K562 (cell line): ENCODE data around the gene FAM171A1. TPM values are rescaled to one million over a fixed set of nuclear protein-coding genes. Genes with fewer than 3 reads are reported as not detected.

ENCODE experiments used
- ATAC-seq: fragments of 200-7000 bp; cut with Tn5 transposase; 3 replicates; pipeline ENCODE4 v1.9.1; 2020; ENCODE audit warnings: moderate library complexity
- BruUV-seq: library from RNA; stranded (reverse); fragments of 400-500 nt; replicated peaks from 2 replicates; lab custom pipeline; 2021; lab: Mats Ljungman, UMichigan
- CTCF ChIA-PET: fragments of 300-600 bp; formaldehyde crosslinking; extraction: SDS; loops from one replicate; lab custom pipeline; 2021; ENCODE audit warnings: low intra/inter-chr PET ratio; lab: Yijun Ruan, JAX
- POLR2A ChIA-PET: fragments of 300-600, 350-650 bp; sonication (Branson Sonifier 250); formaldehyde crosslinking; extraction: SDS; loops from one replicate; lab custom pipeline; 2021; ENCODE audit warnings: antibody characterized with exemption, inconsistent platforms; lab: Yijun Ruan, JAX
- DNase-seq, 4 experiments: peaks; one replicate each; pipeline versions ENCODE4 v3.0.0 to v3.0.0-alpha.2; 2011 to 2018; ENCODE audit warnings: low spot score in 3 of 4, mixed read lengths in 3 of 4; ENCODE audit errors: extremely low read depth in 1 of 4
- FAIRE-seq: peaks from 2 replicates; lab custom pipeline; 2011; peaks lifted over from hg19 to GRCh38; lab: Jason Lieb, UNC
- H2AFZ ChIP-seq: 2 replicates; pipeline ENCODE4 v1.6.0; 2011; ENCODE audit warnings: low read depth, low read length, control low read depth, inconsistent platforms
- H3K27ac ChIP-seq: fragments of 200-600 bp; 3 replicates; pipeline ENCODE4 v1.8.0; 2011; ENCODE audit warnings: low read depth, mild to moderate bottlenecking, control low read depth, inconsistent platforms, low read length, moderate library complexity, mixed read lengths; ENCODE audit errors: extremely low read depth
- H3K27me3 ChIP-seq, 2 experiments: fragments of 300-600 bp in 1 of 2; 2 replicates in 1 of 2; 3 replicates in 1 of 2; pipeline versions ENCODE4 v1.6.0 to v1.8.0; 2011; ENCODE audit warnings: inconsistent platforms in 2 of 2, low read length in 2 of 2, mild to moderate bottlenecking in 1 of 2, mixed read lengths in 1 of 2, moderate library complexity in 1 of 2; ENCODE audit not compliant: control insufficient read depth in 2 of 2, insufficient read depth in 2 of 2
- H3K36me3 ChIP-seq: fragments of 300-600 bp; 3 replicates; pipeline ENCODE4 v1.8.0; 2011; ENCODE audit warnings: mild to moderate bottlenecking, low read length, inconsistent platforms; ENCODE audit not compliant: control insufficient read depth, insufficient read depth
- H3K4me1 ChIP-seq, 2 experiments: fragments of 200-600 bp in 1 of 2; replicated peaks in 1 of 2; 2 replicates in 1 of 2; 3 replicates in 1 of 2; pipeline versions ENCODE4 v1.5.1 to v1.8.0; 2011; ENCODE audit warnings: inconsistent platforms in 2 of 2, low read length in 2 of 2, mild to moderate bottlenecking in 1 of 2, mixed read lengths in 1 of 2, moderate library complexity in 1 of 2; ENCODE audit not compliant: control insufficient read depth in 2 of 2, insufficient read depth in 2 of 2
- H3K4me2 ChIP-seq: 2 replicates; pipeline ENCODE4 v1.6.1; 2011; ENCODE audit warnings: low read length, control low read depth, inconsistent platforms, mixed read lengths; ENCODE audit not compliant: insufficient read depth
- H3K4me3 ChIP-seq: fragments of 200-600 bp; sonication (generic), shearing (Covaris generic); 2 replicates; pipeline ENCODE4 v1.5.1; 2016; ENCODE audit warnings: control low read depth, inconsistent platforms
- H3K79me2 ChIP-seq: fragments of 200-600 bp; 3 replicates; pipeline ENCODE4 v1.8.0; 2011; ENCODE audit warnings: low read length, inconsistent platforms; ENCODE audit not compliant: control insufficient read depth, insufficient read depth
- H3K9ac ChIP-seq, 2 experiments: 2 replicates each; pipeline versions ENCODE4 v1.6.0 to v1.6.1; 2011; ENCODE audit warnings: low read depth in 2 of 2, low read length in 2 of 2, control low read depth in 1 of 2, inconsistent platforms in 1 of 2, mild to moderate bottlenecking in 1 of 2, mixed read lengths in 1 of 2; ENCODE audit not compliant: insufficient read depth in 1 of 2
- H3K9me1 ChIP-seq: one replicate; pipeline ENCODE4 v1.6.0; 2011; ENCODE audit warnings: inconsistent platforms, mild to moderate bottlenecking, low read length, moderate library complexity; ENCODE audit not compliant: control insufficient read depth, insufficient read depth
- H3K9me3 ChIP-seq: replicated peaks from 2 replicates; pipeline ENCODE4 v1.5.1; 2011; ENCODE audit warnings: low read depth, low read length, inconsistent platforms; ENCODE audit not compliant: control insufficient read depth, insufficient read depth
- H4K20me1 ChIP-seq: replicated peaks from 2 replicates; pipeline ENCODE4 v1.6.1; 2011; ENCODE audit warnings: low read length, inconsistent platforms, mixed read lengths; ENCODE audit not compliant: control insufficient read depth, insufficient read depth
- CHD2 ChIP-seq: IDR thresholded peaks from 2 replicates; pipeline ENCODE4 v1.6.1; 2011; ENCODE audit warnings: low read depth, low read length
- CREM ChIP-seq: IDR thresholded peaks from 2 replicates; pipeline ENCODE4 v1.6.1; 2014; ENCODE audit warnings: antibody characterized with exemption, low read depth
- ZNF253 ChIP-seq: fragments of 250-450 bp; sonication (Bioruptor Pico); conservative IDR thresholded peaks from 2 replicates; pipeline ENCODE4 v1.6.1; 2021; ENCODE audit warnings: mild to moderate bottlenecking
- ZNF316 ChIP-seq: fragments of 450-650 bp; IDR thresholded peaks from 2 replicates; pipeline ENCODE4 v1.6.1; 2016
- ZNF668 ChIP-seq: fragments of 250-450 bp; sonication (Bioruptor Pico); IDR thresholded peaks from 2 replicates; pipeline ENCODE4 v1.8.0; 2022; ENCODE audit warnings: mild to moderate bottlenecking, inconsistent platforms
- WGBS: fragments of 100-300 bp; shearing (Covaris generic); methylation state at CpG from one replicate; pipeline ENCODE4 v1.1.6; 2016; ENCODE audit warnings: low coverage, mixed read lengths; ENCODE audit not compliant: insufficient coverage; ENCODE audit errors: missing lambda C conversion rate; 5-methylcytosine and 5-hydroxymethylcytosine counted together
- in situ Hi-C: fragments of 300-500 bp; cut with MboI; formaldehyde crosslinking; loops from 4 replicates; pipeline ENCODE4 v1.15.0; 2018; ENCODE audit warnings: inconsistent platforms, mixed read lengths
- intact Hi-C: fragments of 100-400 bp; cut with micrococcal nuclease; formaldehyde crosslinking; loops from 2 replicates; pipeline ENCODE4 v1.14.2; 2022
- polyA plus RNA-seq, 8 experiments: library from polyadenylated mRNA; depleted of rRNA in 4 of 8; stranded (reverse) in 5 of 8; unstranded in 3 of 8; fragments of >200 nt; fragmentation: Nextera tagmentation in 2 of 8; fragmentation: Illumina TruSeq in 1 of 8; extraction: Ambion mirVana in 2 of 8; extraction: Trizol in 1 of 8; gene quantifications; 2 replicates each; pipeline versions ENCODE4 v1.2.1 to v1.2.3, GENCODE V29; 2011 to 2014; ENCODE audit warnings: inconsistent platforms in 1 of 8, missing spikeins in 1 of 8
- total RNA-seq, 7 experiments: library from RNA; depleted of rRNA in 6 of 7; stranded (reverse); fragments of >200 nt in 6 of 7; fragmentation: Illumina TruSeq in 2 of 7; extraction: Trizol in 2 of 7; gene quantifications; 2 replicates each; pipeline versions ENCODE4 v1.2.1 to v1.2.3, GENCODE V29; 2011 to 2021; ENCODE audit warnings: low replicate concordance in 1 of 7
- TF ChIP-seq, protein P1 (sequence below): fragments of 450-650 bp; formaldehyde crosslinking; IDR thresholded peaks from 2 replicates; pipeline ENCODE4 v1.4.0; 2020; ENCODE audit warnings: mild to moderate bottlenecking, moderate library complexity

FAM171A1 gene
- total and polyA plus RNA-seq, 9 of the 15 experiments (the other 6 are each of a cell fraction or from before 2014, with no cell fraction given) = 0.51 to 8.2 (median 4.8) TPM

DNA sequence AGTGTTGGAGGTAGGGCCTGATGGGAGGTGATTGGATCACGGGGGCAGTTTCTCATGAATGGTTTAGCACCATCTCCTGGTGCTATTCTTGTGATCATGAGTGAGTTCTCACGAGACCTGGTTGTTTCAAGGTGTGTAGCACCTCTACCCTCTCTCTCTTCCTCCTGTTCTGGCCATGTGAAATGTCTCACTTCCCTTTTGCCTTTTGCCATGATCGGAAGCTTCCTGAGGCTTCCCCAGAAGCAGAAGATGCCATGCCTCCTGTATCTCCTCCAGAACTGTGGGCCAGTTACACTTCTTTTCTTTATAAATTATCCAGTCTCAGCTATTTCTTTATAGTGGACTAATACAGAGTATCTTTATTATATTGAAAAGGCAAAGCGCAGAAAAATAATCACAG lies 90.1 kb downstream of the FAM171A1 start:
- ATAC-seq (no peak), DNase-seq (no peak), FAIRE-seq (no peak)
- CTCF ChIA-PET = no interaction called here
- POLR2A ChIA-PET = no interaction called here
- H3K27me3 ChIP-seq = peaks cover 0 to 31% of the 10 kb centered on the region in 2 experiments; a peak in 2 of 5 replicates
- H3K9me3 ChIP-seq = no peaks in the 10 kb centered on the region
- H3K4me3 ChIP-seq = no peak overlapping the region
- no peaks in the 10 kb centered on the region for H3K36me3 ChIP-seq
- TF ChIP-seq CHD2 (peak; percentile 58; the same call in 1 of the 2 replicates), ZNF668 (no peak), ZNF253 (CRISPR knock-in tag) (no peak), ZNF316 (no peak), CREM (no peak)
- TF ChIP-seq, protein P1, sequence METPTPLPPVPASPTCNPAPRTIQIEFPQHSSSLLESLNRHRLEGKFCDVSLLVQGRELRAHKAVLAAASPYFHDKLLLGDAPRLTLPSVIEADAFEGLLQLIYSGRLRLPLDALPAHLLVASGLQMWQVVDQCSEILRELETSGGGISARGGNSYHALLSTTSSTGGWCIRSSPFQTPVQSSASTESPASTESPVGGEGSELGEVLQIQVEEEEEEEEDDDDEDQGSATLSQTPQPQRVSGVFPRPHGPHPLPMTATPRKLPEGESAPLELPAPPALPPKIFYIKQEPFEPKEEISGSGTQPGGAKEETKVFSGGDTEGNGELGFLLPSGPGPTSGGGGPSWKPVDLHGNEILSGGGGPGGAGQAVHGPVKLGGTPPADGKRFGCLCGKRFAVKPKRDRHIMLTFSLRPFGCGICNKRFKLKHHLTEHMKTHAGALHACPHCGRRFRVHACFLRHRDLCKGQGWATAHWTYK (CRISPR knock-in tag) = no peak
- no TSS peak for BruUV-seq
- no peak overlapping the region for H3K27ac ChIP-seq
- H4K20me1 ChIP-seq = peaks cover 4% of the 10 kb centered on the region; the same call in 1 of the 2 replicates
- no peaks in the 10 kb centered on the region for H3K9me1 ChIP-seq
- H3K79me2 ChIP-seq = no peaks in the 10 kb centered on the region
- H3K4me2 ChIP-seq = no peak overlapping the region
- H3K9ac ChIP-seq = no peak overlapping the region
- intact Hi-C loops = no loop called here
- no peak overlapping the region for H2AFZ ChIP-seq
- in situ Hi-C loops = no loop called here
- no peaks in the 10 kb centered on the region for H3K4me1 ChIP-seq
- 23% methylated on average over 4 of the region's 4 CpGs for WGBS
